ENCODE results near the gene AK4. TPM values are rescaled to one million over a fixed set of nuclear protein-coding genes. Genes with fewer than 3 reads are reported as not detected.
"Not testable (repeated sequence)": the region's sequence is repeated elsewhere in the genome, so short reads cannot be mapped to it uniquely, and the experiment has no call there.

The AK4 gene
- total RNA-seq: 4.6 TPM
- long read RNA-seq, full-length matches to known transcripts: 3 of 4 reads
- long read RNA-seq, partial matches to known transcripts: 0 of 4 reads
- long read RNA-seq, other reads (novel, unspliced or antisense): 1 of 4 reads

- intact Hi-C loops (cut with DNase I); H3K4me1 ChIP-seq: not testable (repeated sequence)
- peaks cover 25% of the 10 kb centered on the region for H3K27me3 ChIP-seq
Measured at GRCh38 chr1:65148178-65148547, at the start of gene AK4. Gene AK4 (plus strand): TSS chr1:65148203. CDS start chr1:65148408, 205 bp downstream.

GRCh38 chr1:65103807-65104206 lies 44.2 kb upstream of the AK4 start:
- intact Hi-C loops (cut with DNase I): no loop called here
- no peak for ATAC-seq

More at GRCh38 chr1:65148178-65148547, at the start of gene AK4:
- not testable (repeated sequence) for H3K27ac ChIP-seq, DNase-seq, H3K9me3 ChIP-seq, H3K36me3 ChIP-seq
- ATAC-seq: peak; percentile 35
- peak within 1 kb of the TSS; percentile 66 for H3K4me3 ChIP-seq

GRCh38 chr1:65104854-65105534 lies 43.0 kb upstream of the AK4 start:
- Histone ChIP-seq H3K27me3 (no peaks in the 10 kb centered on the region), H3K4me1 (no peaks in the 10 kb centered on the region), H3K27ac (no peak overlapping the region), H3K36me3 (no peaks in the 10 kb centered on the region), H3K4me3 (no peak overlapping the region), H3K9me3 (no peaks in the 10 kb centered on the region)
- DNase-seq: no peak
- ATAC-seq: no peak
- intact Hi-C loops (cut with DNase I): no loop called here
- TF ChIP-seq CTCF (IDR thresholded peaks at IDR 0.05): no peak

More at GRCh38 chr1:65103807-65104206, 44.2 kb upstream of the AK4 start:
- Histone ChIP-seq H3K9me3 (no peaks in the 10 kb centered on the region), H3K4me1 (no peaks in the 10 kb centered on the region), H3K36me3 (no peaks in the 10 kb centered on the region), H3K27me3 (no peaks in the 10 kb centered on the region), H3K4me3 (no peak overlapping the region), H3K27ac (no peak overlapping the region)
- TF ChIP-seq CTCF (IDR thresholded peaks at IDR 0.05): no peak
- DNase-seq: no peak

GRCh38 chr1:65105596-65105995 lies 42.4 kb upstream of the AK4 start:
- H3K27me3 ChIP-seq: no peaks in the 10 kb centered on the region
- intact Hi-C loops (cut with DNase I): no loop called here
- ATAC-seq: no peak
- H3K36me3 ChIP-seq: no peaks in the 10 kb centered on the region
- TF ChIP-seq CTCF (IDR thresholded peaks at IDR 0.05): no peak
- H3K4me3 ChIP-seq: no peak overlapping the region
- no peak overlapping the region for H3K27ac ChIP-seq
- DNase-seq: no peak
- no peaks in the 10 kb centered on the region for H3K9me3 ChIP-seq
- H3K4me1 ChIP-seq: no peaks in the 10 kb centered on the region

GRCh38 chr1:65108025-65108642 lies 39.9 kb upstream of the AK4 start:
- no peaks in the 10 kb centered on the region for H3K36me3 ChIP-seq
- H3K4me3 ChIP-seq: no peak overlapping the region
- no peaks in the 10 kb centered on the region for H3K4me1 ChIP-seq
- intact Hi-C loops (cut with DNase I): no loop called here
- no peak for DNase-seq
- no peak overlapping the region for H3K27ac ChIP-seq
- TF ChIP-seq CTCF (IDR thresholded peaks at IDR 0.05): no peak
- no peaks in the 10 kb centered on the region for H3K9me3 ChIP-seq
- no peak for ATAC-seq
- H3K27me3 ChIP-seq: no peaks in the 10 kb centered on the region

GRCh38 chr1:65109487-65109886 lies 38.5 kb upstream of the AK4 start:
- Histone ChIP-seq H3K4me3 (no peak overlapping the region), H3K4me1 (no peaks in the 10 kb centered on the region), H3K9me3 (no peaks in the 10 kb centered on the region), H3K36me3 (no peaks in the 10 kb centered on the region), H3K27me3 (no peaks in the 10 kb centered on the region), H3K27ac (no peak overlapping the region)
- ATAC-seq: no peak
- intact Hi-C loops (cut with DNase I): no loop called here
- no peak for DNase-seq
- TF ChIP-seq CTCF (IDR thresholded peaks at IDR 0.05): no peak

All from upper lobe of right lung (tissue), 1 donor.